Measurements from ENCODE around the gene CYFIP1.
A peak's percentile ranks its signal among the peaks of the same experiment; 100 is the strongest.

Gene CYFIP1

DNA sequence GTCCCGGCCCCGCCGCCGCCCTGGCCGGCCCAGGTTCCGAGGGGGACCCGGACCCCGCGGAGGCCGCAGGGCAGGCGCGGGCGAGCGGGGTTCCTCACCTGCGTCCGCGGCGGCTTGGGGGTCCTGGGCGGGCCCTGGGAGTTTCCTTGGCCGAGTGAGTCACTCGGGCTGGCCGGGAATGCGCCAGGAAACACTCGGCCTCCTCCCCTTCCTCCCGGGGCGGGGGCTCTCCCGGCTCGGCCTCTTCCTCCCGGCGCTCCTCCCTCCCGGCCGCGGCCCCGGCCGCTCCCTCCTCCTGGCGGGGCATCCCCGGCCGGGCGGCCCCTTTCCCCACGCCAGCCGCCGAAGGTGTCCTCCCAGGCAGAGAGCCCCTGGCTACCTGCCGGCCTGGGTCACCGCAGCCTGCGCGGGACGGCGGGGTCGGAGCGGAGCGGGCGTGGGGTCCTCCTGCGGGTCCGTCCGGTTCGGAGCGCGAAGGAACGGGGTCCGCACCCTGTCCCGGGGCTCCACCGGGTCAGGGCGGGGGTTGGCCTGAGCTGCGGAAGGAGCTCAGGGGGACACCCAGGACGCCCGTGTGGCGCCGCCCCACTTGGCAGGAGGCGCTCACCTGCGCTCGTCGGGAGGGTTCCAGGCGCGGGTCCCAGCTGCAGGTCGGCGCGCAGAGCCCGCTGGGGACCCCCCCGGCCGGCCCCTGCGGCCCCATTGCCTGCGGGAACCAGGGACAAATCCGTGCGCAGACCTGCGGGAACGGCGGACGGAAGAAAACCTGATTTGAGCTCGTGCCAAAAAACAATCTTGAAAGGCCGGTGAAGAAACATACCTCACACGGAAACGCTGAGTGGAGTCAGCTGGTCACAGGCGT lies at the start of gene CYFIP1:
TSS of gene CYFIP1 (minus strand) at position 180 of the 862 bp plus-strand sequence. CDS start 33,083 bp downstream, outside the sequence.
- Histone ChIP-seq H3K4me2 (ENCODE audit: low read length) (peak within 1 kb of the TSS; percentile 89), H2AFZ (ENCODE audit: low read depth, low read length) (peak within 1 kb of the TSS; percentile 78), H3K27me3 (ENCODE audit: low read depth, low read length) (peaks cover 4% of the 10 kb centered on the region; the same call in 1 of the 2 replicates)

DNA sequence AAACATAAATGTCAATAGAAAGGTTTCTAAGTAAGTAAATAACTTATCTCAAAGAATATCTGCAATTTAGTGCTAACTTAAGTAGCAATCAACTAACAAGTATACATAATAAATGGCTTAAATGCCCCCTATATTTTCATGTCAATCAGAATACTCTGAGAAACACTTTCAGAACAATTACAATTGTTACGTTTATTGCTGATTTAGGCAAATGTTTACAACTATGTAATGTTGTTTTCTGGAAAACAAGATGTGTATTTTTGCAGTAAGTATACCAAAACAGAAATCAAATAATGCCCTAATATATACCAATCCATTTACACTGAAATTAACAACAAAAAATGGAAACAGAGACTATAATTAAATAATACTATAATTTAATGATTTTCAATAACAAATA lies 46.0 kb upstream of the CYFIP1 start:
- H3K4me1 ChIP-seq (ENCODE audit: low read length) = no peaks in the 10 kb centered on the region
- TF ChIP-seq EZH2phosphoT487 (IDR thresholded peaks at IDR 0.05; ENCODE audit: low read depth) (no peak), CTCF (IDR thresholded peaks at IDR 0.05; ENCODE audit: low read depth, low read length) (no peak)
- H3K36me3 ChIP-seq (replicated peaks; ENCODE audit: low read depth, low read length) = peaks cover 41% of the 10 kb centered on the region
- H3K27me3 ChIP-seq (ENCODE audit: low read depth, low read length) = no peaks in the 10 kb centered on the region
- H2AFZ ChIP-seq (ENCODE audit: low read depth, low read length) = no peak overlapping the region
- no peaks in the 10 kb centered on the region for H3K9me3 ChIP-seq (ENCODE audit: insufficient read depth, low read length)
- no peak overlapping the region for H3K27ac ChIP-seq (ENCODE audit: low read length)
- H3K4me2 ChIP-seq (ENCODE audit: low read length) = no peak overlapping the region
- H3K79me2 ChIP-seq (ENCODE audit: low read length) = no peaks in the 10 kb centered on the region
- no peaks in the 10 kb centered on the region for H4K20me1 ChIP-seq (ENCODE audit: insufficient read depth, low read length)
- H3K4me3 ChIP-seq (ENCODE audit: low read length) = no peak overlapping the region
- H3K9ac ChIP-seq (ENCODE audit: low read length) = no peak overlapping the region

More for the DNA sequence above, at the start of gene CYFIP1:
- Histone ChIP-seq H3K27ac (ENCODE audit: low read length) (no peak within 1 kb of the TSS), H3K79me2 (ENCODE audit: low read length) (no peaks in the 10 kb centered on the region; the same call in none of the 2 replicates), H3K4me3 (ENCODE audit: low read length) (peak within 1 kb of the TSS; percentile 84), H3K9ac (ENCODE audit: low read length) (peak within 1 kb of the TSS; percentile 74), H3K4me1 (ENCODE audit: low read length) (peaks cover 6% of the 10 kb centered on the region; the same call in 1 of the 2 replicates), H4K20me1 (ENCODE audit: insufficient read depth, low read length) (peaks cover 7% of the 10 kb centered on the region), H3K36me3 (replicated peaks; ENCODE audit: low read depth, low read length) (no peaks in the 10 kb centered on the region), H3K9me3 (ENCODE audit: insufficient read depth, low read length) (no peaks in the 10 kb centered on the region)
- TF ChIP-seq EZH2phosphoT487 (IDR thresholded peaks at IDR 0.05; ENCODE audit: low read depth) = no peak
- TF ChIP-seq CTCF (IDR thresholded peaks at IDR 0.05; ENCODE audit: low read depth, low read length) = no peak

GRCh38 chr15:23022156-23022555 lies 42.0 kb upstream of the CYFIP1 start:
- Histone ChIP-seq H2AFZ (ENCODE audit: low read depth, low read length) (no peak overlapping the region), H4K20me1 (ENCODE audit: insufficient read depth, low read length) (no peaks in the 10 kb centered on the region), H3K9ac (ENCODE audit: low read length) (no peak overlapping the region), H3K36me3 (replicated peaks; ENCODE audit: low read depth, low read length) (peaks cover 51% of the 10 kb centered on the region), H3K4me1 (ENCODE audit: low read length) (no peaks in the 10 kb centered on the region), H3K27ac (ENCODE audit: low read length) (no peak overlapping the region), H3K27me3 (ENCODE audit: low read depth, low read length) (no peaks in the 10 kb centered on the region), H3K9me3 (ENCODE audit: insufficient read depth, low read length) (no peaks in the 10 kb centered on the region), H3K79me2 (ENCODE audit: low read length) (no peaks in the 10 kb centered on the region), H3K4me3 (ENCODE audit: low read length) (no peak overlapping the region), H3K4me2 (ENCODE audit: low read length) (no peak overlapping the region)
- no peak for TF ChIP-seq EZH2phosphoT487 (IDR thresholded peaks at IDR 0.05; ENCODE audit: low read depth)
- TF ChIP-seq CTCF (IDR thresholded peaks at IDR 0.05; ENCODE audit: low read depth, low read length) = no peak

DNA sequence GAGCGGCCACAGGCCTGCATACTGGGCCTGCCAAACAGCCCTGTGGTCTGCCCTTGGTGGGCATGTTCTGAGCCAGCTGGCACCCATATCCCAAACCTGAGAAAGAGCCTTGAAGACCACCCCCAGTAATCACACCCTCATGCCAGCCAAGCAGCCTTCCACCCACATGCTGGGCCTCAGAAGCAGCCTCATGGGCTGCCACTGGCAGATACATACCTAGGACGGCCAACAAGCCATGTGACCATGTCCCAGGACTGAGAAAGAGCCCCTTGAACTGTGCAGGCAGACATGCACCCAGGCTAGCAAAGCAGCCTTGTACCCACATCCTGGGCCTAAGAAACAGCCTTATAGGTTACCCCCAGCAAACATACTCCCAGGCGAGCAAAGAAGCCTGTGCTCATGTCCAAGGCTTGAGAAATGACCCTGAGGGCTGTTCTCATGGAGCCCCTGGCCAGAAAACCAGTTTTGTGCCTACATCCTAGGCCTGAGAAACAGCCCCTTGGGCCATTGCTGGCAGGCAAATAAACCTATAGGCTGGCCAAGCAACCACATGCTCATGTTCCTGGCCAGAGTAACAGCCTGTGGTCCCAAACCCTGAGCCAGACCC lies 34.3 kb upstream of the CYFIP1 start:
- Histone ChIP-seq H3K4me1 (ENCODE audit: low read length) (no peaks in the 10 kb centered on the region), H3K4me3 (ENCODE audit: low read length) (no peak overlapping the region), H3K27ac (ENCODE audit: low read length) (no peak overlapping the region), H3K79me2 (ENCODE audit: low read length) (peaks cover 6% of the 10 kb centered on the region; the same call in 1 of the 2 replicates), H3K36me3 (replicated peaks; ENCODE audit: low read depth, low read length) (peaks cover 42% of the 10 kb centered on the region), H2AFZ (ENCODE audit: low read depth, low read length) (no peak overlapping the region), H3K9me3 (ENCODE audit: insufficient read depth, low read length) (no peaks in the 10 kb centered on the region), H3K9ac (ENCODE audit: low read length) (no peak overlapping the region), H3K4me2 (ENCODE audit: low read length) (no peak overlapping the region), H3K27me3 (ENCODE audit: low read depth, low read length) (no peaks in the 10 kb centered on the region), H4K20me1 (ENCODE audit: insufficient read depth, low read length) (no peaks in the 10 kb centered on the region)
- no peak for TF ChIP-seq EZH2phosphoT487 (IDR thresholded peaks at IDR 0.05; ENCODE audit: low read depth)
- no peak for TF ChIP-seq CTCF (IDR thresholded peaks at IDR 0.05; ENCODE audit: low read depth, low read length)
